Adrenal gland (tissue), 5 donors: Measurements from ENCODE around the gene PTPRQ.

ENCODE experiments used
- CTCF ChIP-seq, 6 experiments: fragments of 450-650 bp in 4 of 6; fragments of 200-600 bp in 2 of 6; sonication (generic) in 1 of 6; IDR thresholded peaks; 1 replicate in 5 of 6; 2 replicates in 1 of 6; pipeline versions ENCODE4 v1.5.1 to v1.8.0; 2016 to 2021; ENCODE audit warnings: antibody characterized with exemption in 6 of 6, mild to moderate bottlenecking in 2 of 6, moderate library complexity in 1 of 6
- POLR2A ChIP-seq, 2 donors: fragments of 450-650 bp; IDR thresholded peaks; one replicate each; pipeline ENCODE4 v1.6.1; 2017; ENCODE audit warnings: antibody characterized with exemption in 2 of 2, mild to moderate bottlenecking in 2 of 2, moderate library complexity in 1 of 2
- donor health status: DM: no; HTN: no; CAD: no.

- TF ChIP-seq CTCF (IDR thresholded peaks at IDR 0.05) (no peak), POLR2A (IDR thresholded peaks at IDR 0.05) (no peak)
These were observed 145.0 kb downstream of the PTPRQ start for GRCh38 chr12:80589077-80589476.
